NAMALWA (cell line): ENCODE measurements around the gene RAB12.
A peak's percentile ranks its signal among the peaks of the same experiment; 100 is the strongest.
"Not testable (repeated sequence)": the region's sequence is repeated elsewhere in the genome, so short reads cannot be mapped to it uniquely, and the experiment has no call there.

Experiments used
- DNase-seq: peaks from one replicate; pipeline ENCODE4 v3.0.0-alpha.2; 2015; ENCODE audit warnings: low spot score

RAB12 gene

GRCh38 chr18:8608795-8609658 is at the start of gene RAB12:
Gene RAB12 (plus strand): TSS chr18:8609437. CDS start chr18:8609440, 3 bp downstream.
- DNase-seq, result peak; percentile 74

DNA sequence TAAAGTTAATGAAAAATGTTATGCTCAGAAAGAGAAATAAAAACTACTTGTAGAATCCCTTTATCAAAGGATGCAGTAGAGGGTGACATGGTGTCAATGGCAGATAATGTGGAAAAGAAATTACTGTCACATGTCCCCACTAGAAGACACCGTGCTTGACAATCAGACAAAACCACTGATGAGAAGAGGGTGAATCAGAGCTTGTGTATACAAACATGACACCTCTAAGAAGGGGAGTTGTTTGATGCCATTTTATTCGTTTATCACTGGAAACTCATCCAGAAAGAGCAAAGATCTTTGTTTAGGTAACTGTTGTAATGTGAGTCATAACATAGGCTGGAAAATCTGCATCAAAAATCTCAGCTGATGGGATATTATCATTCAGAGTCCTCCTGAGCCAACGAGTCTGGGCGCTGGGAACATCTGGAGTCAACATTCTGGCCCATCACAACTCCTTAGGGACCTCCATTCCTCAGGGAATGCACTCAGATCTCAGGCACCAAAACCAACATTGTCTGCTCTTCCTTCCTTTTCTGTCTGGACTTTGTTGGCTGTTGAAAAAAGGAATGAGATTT is 49.5 kb upstream of the RAB12 start:
- no peak for DNase-seq

- DNase-seq, result no peak
These were observed 47.9 kb upstream of the RAB12 start for GRCh38 chr18:8561123-8561910.

DNA sequence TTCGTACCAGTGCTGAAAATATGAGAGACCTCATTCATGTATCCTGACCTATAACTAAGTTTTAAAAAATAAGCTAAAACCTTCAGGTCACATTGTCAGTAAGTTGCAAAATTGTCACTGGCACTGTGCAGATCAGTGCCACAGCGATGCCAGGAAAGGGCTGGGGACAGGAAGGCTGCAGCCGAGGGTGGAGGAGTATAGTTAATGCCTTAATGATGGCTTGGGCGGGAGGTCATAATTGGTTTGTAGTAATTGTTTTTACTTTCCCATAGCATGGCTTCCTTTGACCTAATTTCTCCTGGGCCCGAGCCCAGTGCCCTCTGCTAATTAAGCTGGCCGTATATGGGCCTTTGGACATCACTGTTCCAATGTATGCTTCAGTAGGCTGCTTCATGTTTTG is 47.2 kb upstream of the RAB12 start:
- no peak for DNase-seq

DNA sequence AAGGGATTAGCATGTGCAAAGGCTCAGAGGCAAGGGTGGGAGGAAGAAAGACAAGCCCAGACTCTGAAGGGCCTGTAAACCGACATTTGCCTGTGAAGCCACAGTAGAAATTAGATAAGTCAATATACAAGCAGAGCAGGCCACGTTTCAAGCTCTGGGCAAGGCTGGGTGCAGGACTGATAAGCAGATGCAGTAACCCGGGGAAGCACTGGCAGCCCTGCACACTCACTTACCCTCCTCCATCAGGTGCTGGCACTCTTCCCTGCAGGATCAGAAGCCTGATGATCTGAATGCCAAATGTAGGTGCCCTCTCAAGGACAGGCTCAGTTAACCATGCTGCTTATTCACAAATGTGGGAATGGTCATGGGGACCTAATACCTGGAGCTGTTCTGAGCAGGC is 46.3 kb upstream of the RAB12 start:
- DNase-seq, result no peak

- no peak for DNase-seq
These were observed 37.8 kb upstream of the RAB12 start for GRCh38 chr18:8571399-8571798.

DNA sequence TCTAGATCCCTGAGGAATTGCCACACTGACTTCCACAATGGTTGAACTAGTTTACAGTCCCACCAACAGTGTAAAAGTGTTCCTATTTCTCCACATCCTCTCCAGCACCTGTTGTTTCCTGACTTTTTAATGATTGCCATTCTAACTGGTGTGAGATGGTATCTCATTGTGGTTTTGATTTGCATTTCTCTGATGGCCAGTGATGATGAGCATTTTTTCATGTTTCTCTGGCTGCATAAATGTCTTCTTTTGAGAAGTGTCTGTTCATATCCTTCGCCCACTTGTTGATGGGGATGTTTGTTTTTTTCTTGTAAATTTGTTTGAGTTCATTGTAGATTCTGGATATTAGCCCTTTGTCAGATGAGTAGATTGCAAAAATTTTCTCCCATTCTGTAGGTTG is 35.5 kb upstream of the RAB12 start:
- not testable (repeated sequence) for DNase-seq

GRCh38 chr18:8584798-8585197 is 24.4 kb upstream of the RAB12 start:
- DNase-seq, result no peak

GRCh38 chr18:8586941-8587340 is 22.3 kb upstream of the RAB12 start:
- no peak for DNase-seq

GRCh38 chr18:8595445-8595844 is 13.8 kb upstream of the RAB12 start:
- no peak for DNase-seq

DNA sequence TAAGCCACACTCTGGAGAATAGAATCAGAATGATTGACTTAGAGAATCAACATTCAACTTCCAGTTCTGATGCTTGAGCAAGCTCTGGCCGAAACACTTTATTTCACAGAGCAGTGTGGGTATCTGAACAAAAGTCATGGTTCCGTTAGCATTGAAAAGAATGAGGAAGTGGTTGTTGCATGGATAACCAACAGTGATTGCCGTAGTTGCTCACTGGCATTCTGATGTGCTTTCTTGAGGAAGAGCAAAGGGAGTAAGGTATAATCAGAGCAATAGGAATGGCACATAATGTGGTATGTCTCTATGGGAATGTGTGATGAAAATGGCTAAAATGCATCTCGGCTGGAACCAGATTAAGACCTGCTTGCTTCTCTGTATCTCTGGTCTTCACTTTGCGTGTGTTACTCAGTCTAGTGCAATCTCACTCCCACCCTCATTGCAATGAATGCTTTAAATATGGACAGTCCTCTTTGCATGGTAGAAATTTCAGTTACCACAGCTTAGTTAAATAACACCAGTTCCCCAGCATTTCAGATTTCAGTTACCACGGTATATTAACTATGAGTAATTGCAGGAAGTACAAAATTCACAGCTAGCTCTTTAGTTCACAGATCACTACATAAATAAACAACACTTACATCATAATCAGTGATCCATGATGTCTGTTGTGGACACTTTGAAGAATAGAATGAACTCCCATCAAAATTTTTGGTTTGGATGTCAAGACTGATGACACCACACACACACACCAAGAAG is 7.8 kb upstream of the RAB12 start:
- peak; percentile 49 for DNase-seq

DNA sequence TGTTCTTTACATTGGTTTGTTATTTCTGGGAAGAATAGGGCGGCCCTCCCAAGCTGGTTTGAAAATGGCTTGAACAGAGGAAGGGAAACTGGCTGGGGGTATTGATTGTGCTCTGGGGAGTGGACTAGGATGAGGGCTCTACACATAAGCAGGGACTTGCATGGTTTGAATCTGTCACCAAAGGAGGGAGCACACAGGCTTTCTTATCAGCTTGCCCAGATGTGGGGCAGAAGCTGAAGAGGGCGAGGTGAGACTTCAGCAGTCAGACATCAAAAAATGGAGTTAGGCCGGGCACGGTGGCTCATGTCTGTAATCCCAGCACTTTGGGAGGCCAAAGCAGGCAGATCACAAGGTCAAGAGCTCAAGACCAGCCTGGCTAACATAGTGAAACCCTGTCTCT is 7.2 kb upstream of the RAB12 start:
- no peak for DNase-seq

GRCh38 chr18:8602557-8602956 is 6.7 kb upstream of the RAB12 start:
- no peak for DNase-seq

GRCh38 chr18:8603663-8604520 is 5.3 kb upstream of the RAB12 start:
- DNase-seq, result peak; percentile 60

GRCh38 chr18:8605974-8606373 is 3.3 kb upstream of the RAB12 start:
- DNase-seq, result no peak

DNA sequence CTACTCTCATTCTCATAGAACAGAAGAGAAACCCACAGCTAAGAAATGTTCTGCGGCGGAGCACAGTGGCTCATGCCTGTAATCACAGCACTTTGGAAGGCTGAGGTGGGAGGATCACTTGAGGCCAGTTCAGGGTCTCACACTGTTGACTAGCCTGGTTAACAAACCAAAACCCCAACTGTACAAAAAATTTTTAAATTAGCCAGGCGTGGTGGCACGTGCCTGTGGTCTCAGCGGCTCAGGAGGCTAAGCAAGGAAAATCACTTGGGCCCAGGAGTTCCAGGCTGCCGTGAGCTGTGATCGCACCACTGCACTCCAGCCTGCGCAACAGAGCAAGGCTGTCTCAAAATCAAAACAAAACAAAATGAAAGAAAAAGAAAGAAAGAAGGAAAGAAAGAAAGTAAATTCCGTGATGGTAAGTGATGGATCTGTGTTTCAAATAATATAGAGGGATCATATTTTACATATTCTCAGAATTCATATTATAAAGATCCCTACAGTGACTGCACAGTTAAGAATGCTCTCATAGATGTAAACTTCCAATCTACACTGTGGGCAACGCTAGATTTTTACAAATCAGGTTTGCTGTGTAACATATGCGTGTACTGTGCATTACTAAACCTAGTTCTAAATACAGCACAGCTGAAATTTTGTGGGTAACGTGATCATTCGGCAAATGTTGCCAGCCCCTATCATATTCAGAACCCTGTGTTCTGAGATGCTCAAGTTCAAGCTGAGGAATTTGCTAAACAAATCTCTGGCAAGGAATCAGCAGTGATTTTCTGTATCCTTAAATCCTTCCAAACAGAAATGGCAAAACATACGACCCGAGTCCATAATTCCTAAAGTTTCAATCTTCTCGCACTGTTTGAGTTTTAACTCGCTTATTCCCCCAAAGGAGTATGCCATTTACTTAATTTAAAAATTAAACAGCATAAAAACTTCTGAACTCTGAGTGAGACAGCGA is 1.2 kb upstream of the RAB12 start:
- DNase-seq, result peak; percentile 67

GRCh38 chr18:8609659-8610458 is 622 bp downstream of the RAB12 start:
- peak; percentile 20 for DNase-seq

- DNase-seq, result peak; percentile 16
These were observed 1.2 kb downstream of the RAB12 start for GRCh38 chr18:8610459-8610851.

DNA sequence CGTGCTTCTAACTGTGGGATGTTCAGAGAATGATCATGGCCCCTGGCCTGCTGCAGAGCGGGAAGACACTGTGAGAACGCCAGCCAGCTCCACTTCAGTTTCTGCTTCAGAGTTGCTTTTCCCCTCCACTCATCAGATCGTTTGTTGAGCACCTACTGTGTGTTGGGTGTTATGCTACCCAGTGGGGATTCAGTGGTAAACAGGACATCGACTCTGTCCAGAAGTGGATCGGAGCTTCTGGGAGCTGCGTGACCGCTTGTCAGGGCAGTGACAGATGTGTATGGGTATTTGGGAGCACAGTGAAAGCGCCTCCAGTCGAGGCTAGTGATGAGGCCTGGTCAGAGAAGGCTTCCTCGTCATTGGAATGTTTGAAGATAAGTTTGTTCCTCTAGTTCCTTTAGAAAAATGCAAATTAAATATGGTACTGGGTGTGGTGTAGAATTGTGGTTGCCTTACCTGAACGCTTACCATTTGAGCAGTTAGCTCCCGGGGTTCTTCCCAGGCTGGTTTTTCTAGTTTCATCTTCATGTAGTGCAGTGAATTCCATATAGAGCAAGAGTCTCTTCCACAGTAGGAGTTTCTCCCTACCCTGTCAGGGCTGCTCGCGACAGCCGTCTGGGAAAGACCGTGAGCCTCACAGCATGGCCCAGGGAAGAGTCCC is 2.8 kb downstream of the RAB12 start:
- DNase-seq, result no peak
